Measurements from ENCODE around the gene SLC15A4.
A peak's percentile ranks its signal among the peaks of the same experiment; 100 is the strongest.

Gene SLC15A4

GRCh38 chr12:128787827-128788226, 35.9 kb downstream of the SLC15A4 start:
- Histone ChIP-seq H3K36me3 (ENCODE audit: insufficient read depth, low read depth, low read length) (peaks cover 23% of the 10 kb centered on the region), H3K4me3 (ENCODE audit: low read length) (no peak overlapping the region), H3K27me3 (ENCODE audit: insufficient read depth, low read length) (no peaks in the 10 kb centered on the region), H3K9ac (ENCODE audit: low read depth, low read length) (no peak overlapping the region), H3K9me3 (ENCODE audit: insufficient read depth, low read depth, low read length) (no peaks in the 10 kb centered on the region), H3K4me1 (ENCODE audit: insufficient read depth, low read length) (no peaks in the 10 kb centered on the region), H3K27ac (ENCODE audit: low read length) (no peak overlapping the region)

DNA sequence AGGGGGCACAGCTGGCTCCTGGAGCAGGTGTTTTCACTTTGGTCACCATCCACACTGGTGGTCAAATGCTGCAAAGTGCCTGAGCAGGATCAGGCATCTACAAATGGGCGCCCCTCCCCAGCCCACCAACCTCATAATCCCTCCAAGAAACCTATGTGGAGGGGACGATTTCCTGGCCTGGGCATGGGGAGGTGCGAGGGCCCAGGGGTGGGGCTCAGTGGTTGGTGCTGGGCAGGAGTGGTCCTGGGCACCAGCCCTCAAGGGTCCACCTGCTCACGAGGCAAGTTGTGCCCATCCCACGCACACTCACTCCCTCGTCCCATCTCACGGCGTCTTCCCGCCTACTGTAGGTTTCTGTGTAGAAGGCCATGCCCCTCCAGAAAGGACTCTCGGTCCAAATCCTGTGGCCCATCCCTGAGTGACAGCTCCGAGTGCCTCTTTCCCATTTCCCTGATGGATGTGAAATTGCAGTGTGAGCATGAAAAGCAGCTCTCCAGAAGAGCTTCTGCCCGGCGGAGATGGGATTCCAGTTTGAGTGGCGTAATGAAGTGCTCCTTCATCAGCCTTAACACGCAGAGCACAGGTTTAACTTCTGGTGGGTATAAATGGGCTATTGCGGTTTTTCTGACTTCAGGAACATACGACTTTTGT, 36.9 kb downstream of the SLC15A4 start:
- Histone ChIP-seq H3K9me3 (ENCODE audit: insufficient read depth, low read depth, low read length) (no peaks in the 10 kb centered on the region), H3K9ac (ENCODE audit: low read depth, low read length) (no peak overlapping the region), H3K4me1 (ENCODE audit: insufficient read depth, low read length) (no peaks in the 10 kb centered on the region), H3K27me3 (ENCODE audit: insufficient read depth, low read length) (no peaks in the 10 kb centered on the region), H3K4me3 (ENCODE audit: low read length) (no peak overlapping the region), H3K36me3 (ENCODE audit: insufficient read depth, low read depth, low read length) (peaks cover 13% of the 10 kb centered on the region; the same call in 1 of the 2 replicates), H3K27ac (ENCODE audit: low read length) (no peak overlapping the region)

GRCh38 chr12:128784030-128784760, 39.6 kb downstream of the SLC15A4 start:
- Histone ChIP-seq H3K27ac (ENCODE audit: low read length) (no peak overlapping the region), H3K9ac (ENCODE audit: low read depth, low read length) (no peak overlapping the region), H3K27me3 (ENCODE audit: insufficient read depth, low read length) (no peaks in the 10 kb centered on the region), H3K4me1 (ENCODE audit: insufficient read depth, low read length) (no peaks in the 10 kb centered on the region), H3K9me3 (ENCODE audit: insufficient read depth, low read depth, low read length) (no peaks in the 10 kb centered on the region), H3K4me3 (ENCODE audit: low read length) (no peak overlapping the region), H3K36me3 (ENCODE audit: insufficient read depth, low read depth, low read length) (no peaks in the 10 kb centered on the region)

DNA sequence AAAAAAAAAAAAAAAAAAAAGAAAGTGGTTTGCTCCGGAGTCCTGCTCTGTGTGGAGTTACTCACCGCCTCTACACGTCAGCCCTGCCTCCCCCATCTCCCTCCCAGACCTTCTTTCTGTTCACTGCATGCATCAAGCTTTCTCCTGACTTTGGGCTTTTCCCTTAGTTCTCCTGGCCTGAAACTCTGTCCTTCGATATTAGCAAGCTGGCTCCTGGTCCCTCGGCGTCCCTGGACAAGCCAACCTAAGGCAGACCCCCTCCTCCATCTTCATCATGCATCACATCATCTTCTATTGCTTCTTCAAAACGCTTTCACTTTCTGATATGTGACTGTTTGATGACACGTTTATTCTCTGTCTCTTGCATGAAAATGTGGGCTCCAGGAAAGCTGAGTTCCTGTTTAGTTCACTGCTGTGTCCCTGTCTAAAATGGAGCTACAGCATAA, 40.6 kb downstream of the SLC15A4 start:
- no peaks in the 10 kb centered on the region for H3K4me1 ChIP-seq (ENCODE audit: insufficient read depth, low read length)
- H3K36me3 ChIP-seq (ENCODE audit: insufficient read depth, low read depth, low read length): no peaks in the 10 kb centered on the region
- H3K27ac ChIP-seq (ENCODE audit: low read length): no peak overlapping the region
- no peak overlapping the region for H3K4me3 ChIP-seq (ENCODE audit: low read length)
- no peaks in the 10 kb centered on the region for H3K9me3 ChIP-seq (ENCODE audit: insufficient read depth, low read depth, low read length)
- H3K27me3 ChIP-seq (ENCODE audit: insufficient read depth, low read length): no peaks in the 10 kb centered on the region
- H3K9ac ChIP-seq (ENCODE audit: low read depth, low read length): no peak overlapping the region

DNA sequence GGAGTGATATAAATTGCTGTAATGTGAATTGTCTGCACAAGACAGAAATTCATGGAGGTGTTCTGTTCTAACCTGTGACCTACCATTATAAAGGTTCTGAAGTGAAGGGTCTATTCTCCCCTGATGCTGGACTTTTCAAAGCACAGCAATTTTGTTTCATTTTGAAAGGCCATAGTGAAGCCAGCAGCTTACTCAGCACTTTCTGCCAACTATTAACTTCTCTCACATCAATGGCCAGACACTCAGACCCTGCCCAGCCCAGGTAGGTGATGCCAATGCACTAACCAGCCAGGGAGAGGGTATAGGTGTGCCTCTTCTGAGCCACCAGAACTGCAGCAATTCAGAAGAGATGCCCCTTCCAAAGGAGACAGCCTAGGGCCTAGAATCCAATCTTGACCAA, 43.9 kb downstream of the SLC15A4 start:
- H3K4me3 ChIP-seq (ENCODE audit: low read length): no peak overlapping the region
- H3K9ac ChIP-seq (ENCODE audit: low read depth, low read length): no peak overlapping the region
- no peaks in the 10 kb centered on the region for H3K9me3 ChIP-seq (ENCODE audit: insufficient read depth, low read depth, low read length)
- H3K4me1 ChIP-seq (ENCODE audit: insufficient read depth, low read length): no peaks in the 10 kb centered on the region
- H3K36me3 ChIP-seq (ENCODE audit: insufficient read depth, low read depth, low read length): no peaks in the 10 kb centered on the region
- no peak overlapping the region for H3K27ac ChIP-seq (ENCODE audit: low read length)
- H3K27me3 ChIP-seq (ENCODE audit: insufficient read depth, low read length): no peaks in the 10 kb centered on the region

DNA sequence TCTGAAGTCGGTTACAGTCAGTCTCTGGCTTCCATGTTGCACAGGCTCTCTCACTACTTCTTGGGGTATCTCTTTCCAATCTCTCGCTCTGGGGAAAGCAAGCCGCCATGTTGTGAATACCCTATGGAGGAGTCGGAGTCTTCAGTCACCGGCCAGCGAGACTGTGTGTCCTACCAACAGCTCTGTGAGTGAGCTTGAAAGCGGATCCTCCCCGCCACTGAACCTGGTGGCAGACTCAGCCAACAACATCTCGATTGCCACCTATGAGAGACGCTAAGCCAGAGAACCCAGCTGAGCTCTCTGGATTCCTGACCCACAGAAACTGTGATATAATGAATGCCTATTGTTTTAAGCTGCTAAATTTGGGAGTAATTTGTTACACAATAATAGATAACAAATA, 51.5 kb downstream of the SLC15A4 start:
- Histone ChIP-seq H3K9me3 (ENCODE audit: insufficient read depth, low read depth, low read length) (no peaks in the 10 kb centered on the region), H3K27ac (ENCODE audit: low read length) (no peak overlapping the region), H3K27me3 (ENCODE audit: insufficient read depth, low read length) (peaks cover 9% of the 10 kb centered on the region; the same call in 1 of the 2 replicates), H3K36me3 (ENCODE audit: insufficient read depth, low read depth, low read length) (no peaks in the 10 kb centered on the region), H3K4me3 (ENCODE audit: low read length) (no peak overlapping the region), H3K4me1 (ENCODE audit: insufficient read depth, low read length) (peaks cover 3% of the 10 kb centered on the region; the same call in 1 of the 2 replicates), H3K9ac (ENCODE audit: low read depth, low read length) (no peak overlapping the region)

- Histone ChIP-seq H3K9me3 (ENCODE audit: insufficient read depth, low read depth, low read length) (no peaks in the 10 kb centered on the region), H3K36me3 (ENCODE audit: insufficient read depth, low read depth, low read length) (no peaks in the 10 kb centered on the region), H3K4me3 (ENCODE audit: low read length) (no peak overlapping the region), H3K27me3 (ENCODE audit: insufficient read depth, low read length) (peaks cover 15% of the 10 kb centered on the region; the same call in 1 of the 2 replicates), H3K4me1 (ENCODE audit: insufficient read depth, low read length) (peaks cover 6% of the 10 kb centered on the region; the same call in 1 of the 2 replicates), H3K9ac (ENCODE audit: low read depth, low read length) (no peak overlapping the region), H3K27ac (ENCODE audit: low read length) (no peak overlapping the region)
Measured at GRCh38 chr12:128771681-128772080, 52.1 kb downstream of the SLC15A4 start.

- H3K4me3 ChIP-seq (ENCODE audit: low read length): peak overlapping the region; percentile 59; the same call in 1 of the 2 replicates
- no peak overlapping the region for H3K27ac ChIP-seq (ENCODE audit: low read length)
- no peaks in the 10 kb centered on the region for H3K9me3 ChIP-seq (ENCODE audit: insufficient read depth, low read depth, low read length)
Measured at GRCh38 chr12:128767518-128767917, 56.2 kb downstream of the SLC15A4 start.

GRCh38 chr12:128766738-128767501, 56.8 kb downstream of the SLC15A4 start:
- Histone ChIP-seq H3K27ac (ENCODE audit: low read length) (no peak overlapping the region), H3K9ac (ENCODE audit: low read depth, low read length) (no peak overlapping the region), H3K36me3 (ENCODE audit: insufficient read depth, low read depth, low read length) (no peaks in the 10 kb centered on the region), H3K4me1 (ENCODE audit: insufficient read depth, low read length) (peaks cover 6% of the 10 kb centered on the region; the same call in 1 of the 2 replicates), H3K27me3 (ENCODE audit: insufficient read depth, low read length) (peaks cover 29% of the 10 kb centered on the region; the same call in 1 of the 2 replicates), H3K9me3 (ENCODE audit: insufficient read depth, low read depth, low read length) (no peaks in the 10 kb centered on the region), H3K4me3 (ENCODE audit: low read length) (peak overlapping the region; percentile 59; the same call in 1 of the 2 replicates)

More at GRCh38 chr12:128767518-128767917, 56.2 kb downstream of the SLC15A4 start:
- Histone ChIP-seq H3K4me1 (ENCODE audit: insufficient read depth, low read length) (peaks cover 6% of the 10 kb centered on the region; the same call in 1 of the 2 replicates), H3K27me3 (ENCODE audit: insufficient read depth, low read length) (peaks cover 29% of the 10 kb centered on the region; the same call in 1 of the 2 replicates), H3K36me3 (ENCODE audit: insufficient read depth, low read depth, low read length) (no peaks in the 10 kb centered on the region), H3K9ac (ENCODE audit: low read depth, low read length) (no peak overlapping the region)

- Histone ChIP-seq H3K9ac (ENCODE audit: low read depth, low read length) (no peak overlapping the region), H3K36me3 (ENCODE audit: insufficient read depth, low read depth, low read length) (no peaks in the 10 kb centered on the region), H3K27ac (ENCODE audit: low read length) (no peak overlapping the region), H3K27me3 (ENCODE audit: insufficient read depth, low read length) (peaks cover 29% of the 10 kb centered on the region; the same call in 1 of the 2 replicates), H3K4me3 (ENCODE audit: low read length) (no peak overlapping the region), H3K4me1 (ENCODE audit: insufficient read depth, low read length) (peaks cover 6% of the 10 kb centered on the region; the same call in 1 of the 2 replicates), H3K9me3 (ENCODE audit: insufficient read depth, low read depth, low read length) (no peaks in the 10 kb centered on the region)
Measured at GRCh38 chr12:128763395-128763794, 60.4 kb downstream of the SLC15A4 start.

DNA sequence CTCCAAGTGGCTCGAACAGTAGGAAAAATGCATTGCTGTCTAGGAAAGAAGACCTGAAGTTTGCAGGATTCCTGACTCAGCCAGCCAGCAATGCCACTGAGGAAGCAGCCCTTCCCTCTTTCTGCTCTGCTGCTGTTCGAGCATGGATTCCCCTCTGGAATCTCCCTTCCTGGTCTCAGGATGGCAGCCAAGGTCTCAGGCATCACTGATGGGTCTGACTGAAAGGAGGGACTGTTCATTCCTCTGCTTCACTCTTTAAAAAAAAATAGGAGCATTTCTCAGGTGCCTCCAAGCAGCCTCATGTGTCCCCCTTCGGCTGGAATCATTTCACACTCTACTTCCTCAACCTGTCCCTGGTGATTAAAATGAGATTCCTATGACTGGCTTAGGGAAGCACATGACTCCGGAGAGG, 62.4 kb downstream of the SLC15A4 start:
- peaks cover 11% of the 10 kb centered on the region; the same call in 1 of the 2 replicates for H3K27me3 ChIP-seq (ENCODE audit: insufficient read depth, low read length)
- H3K9ac ChIP-seq (ENCODE audit: low read depth, low read length): no peak overlapping the region
- no peaks in the 10 kb centered on the region for H3K9me3 ChIP-seq (ENCODE audit: insufficient read depth, low read depth, low read length)
- H3K36me3 ChIP-seq (ENCODE audit: insufficient read depth, low read depth, low read length): no peaks in the 10 kb centered on the region
- no peak overlapping the region for H3K27ac ChIP-seq (ENCODE audit: low read length)
- no peak overlapping the region for H3K4me3 ChIP-seq (ENCODE audit: low read length)
- H3K4me1 ChIP-seq (ENCODE audit: insufficient read depth, low read length): no peaks in the 10 kb centered on the region
